ENCODE results near the gene FAM83G.

- no peak for TF ChIP-seq CTCF (conservative IDR thresholded peaks at IDR 0.05; ENCODE audit: low read length)
- no peak for TF ChIP-seq EZH2phosphoT487 (IDR thresholded peaks at IDR 0.05; ENCODE audit: borderline replicate concordance)
Measured at GRCh38 chr17:19004421-19005136, at the start of gene FAM83G.

All from Loucy (cell line).